HG03575 (cell line): ENCODE results near the gene CACNA2D2.

Experiments used
- ATAC-seq: cut with Tn5 transposase; IDR thresholded peaks from one replicate; pipeline ENCODE4 v1.9.1; 2021; ENCODE audit not compliant: unreplicated experiment, insufficient number of reproducible peaks, low FRiP score; ENCODE audit errors: extremely low read depth

Gene CACNA2D2

DNA sequence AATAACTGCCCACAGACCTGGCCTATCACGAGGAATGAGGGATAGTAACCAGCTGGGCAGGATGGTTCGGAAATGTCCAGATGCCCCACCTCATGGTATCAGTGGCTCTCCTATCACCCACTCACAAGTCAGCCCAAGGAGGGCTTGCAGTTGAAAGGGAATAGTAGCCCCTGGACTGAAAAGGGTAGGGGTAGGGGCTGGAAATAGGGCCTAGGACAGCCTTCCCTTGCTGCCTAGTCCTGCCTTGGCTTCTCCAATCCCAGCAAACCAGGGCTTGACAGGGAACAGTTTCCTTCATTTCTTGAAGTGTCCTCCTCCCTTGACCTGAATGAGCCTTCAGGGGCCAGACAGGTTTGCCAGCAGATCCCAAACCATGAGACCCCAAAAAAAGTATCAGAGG lies 1.2 kb upstream of the CACNA2D2 start:
- no peak for ATAC-seq

DNA sequence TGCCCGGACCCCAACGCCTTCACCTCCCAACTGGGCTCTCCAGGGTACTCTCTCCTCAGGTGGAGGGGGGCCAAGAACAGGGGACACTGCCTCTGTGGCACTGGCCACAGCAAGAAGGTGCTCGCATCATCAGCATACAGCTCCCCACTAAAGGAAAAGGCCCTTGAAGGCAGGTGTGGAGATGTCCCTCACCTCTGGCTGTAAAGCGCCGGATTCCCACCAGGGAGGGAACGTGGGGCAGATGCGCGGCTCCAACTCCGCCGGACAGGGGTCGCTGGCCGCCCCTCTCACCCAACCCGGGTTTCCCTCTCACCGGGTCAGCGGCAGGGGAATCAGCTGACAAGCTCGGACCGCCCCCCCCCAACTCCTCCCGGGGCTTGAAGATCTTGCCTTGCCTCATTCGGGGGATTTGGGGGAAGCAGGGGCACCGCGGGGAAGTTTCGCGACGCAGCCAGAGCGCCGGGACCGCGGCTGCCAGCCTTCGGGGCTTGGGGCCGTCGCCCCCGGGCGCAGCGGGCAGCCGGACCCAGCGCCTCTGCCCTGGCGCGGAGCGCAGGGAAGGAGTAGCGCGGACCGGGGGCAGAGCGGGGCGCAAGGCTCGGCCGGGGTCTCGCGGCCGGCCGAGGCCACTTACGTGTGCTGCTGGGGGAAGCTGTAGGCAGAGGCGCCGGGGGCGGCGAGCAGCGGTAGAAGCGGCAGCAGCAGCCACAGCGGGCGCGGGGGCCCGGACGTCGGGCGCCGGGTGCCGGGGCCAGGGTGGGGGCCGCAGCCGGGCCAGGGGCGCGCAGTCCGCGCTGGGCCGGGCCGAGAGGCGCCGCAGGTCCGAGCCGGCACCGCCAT lies 630 bp downstream of the CACNA2D2 start:
- no peak for ATAC-seq

DNA sequence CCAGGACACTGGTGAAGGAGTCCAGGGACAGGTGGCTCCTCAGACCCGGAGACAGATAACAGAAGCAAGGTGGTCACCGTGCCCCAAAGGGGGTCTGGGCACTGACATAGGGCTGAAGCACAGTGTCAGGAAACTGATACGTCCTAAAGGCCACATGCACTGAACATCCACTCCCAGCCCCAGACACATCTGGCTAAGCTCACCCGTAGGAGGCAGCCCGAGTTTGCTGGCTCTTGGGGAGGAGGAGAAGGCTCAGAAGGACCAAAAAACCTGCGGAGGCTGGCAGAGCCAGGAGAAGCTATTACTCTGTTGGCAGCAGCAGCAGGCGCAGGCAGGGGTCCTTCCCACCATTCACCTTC lies 1.2 kb downstream of the CACNA2D2 start:
- ATAC-seq, result no peak

DNA sequence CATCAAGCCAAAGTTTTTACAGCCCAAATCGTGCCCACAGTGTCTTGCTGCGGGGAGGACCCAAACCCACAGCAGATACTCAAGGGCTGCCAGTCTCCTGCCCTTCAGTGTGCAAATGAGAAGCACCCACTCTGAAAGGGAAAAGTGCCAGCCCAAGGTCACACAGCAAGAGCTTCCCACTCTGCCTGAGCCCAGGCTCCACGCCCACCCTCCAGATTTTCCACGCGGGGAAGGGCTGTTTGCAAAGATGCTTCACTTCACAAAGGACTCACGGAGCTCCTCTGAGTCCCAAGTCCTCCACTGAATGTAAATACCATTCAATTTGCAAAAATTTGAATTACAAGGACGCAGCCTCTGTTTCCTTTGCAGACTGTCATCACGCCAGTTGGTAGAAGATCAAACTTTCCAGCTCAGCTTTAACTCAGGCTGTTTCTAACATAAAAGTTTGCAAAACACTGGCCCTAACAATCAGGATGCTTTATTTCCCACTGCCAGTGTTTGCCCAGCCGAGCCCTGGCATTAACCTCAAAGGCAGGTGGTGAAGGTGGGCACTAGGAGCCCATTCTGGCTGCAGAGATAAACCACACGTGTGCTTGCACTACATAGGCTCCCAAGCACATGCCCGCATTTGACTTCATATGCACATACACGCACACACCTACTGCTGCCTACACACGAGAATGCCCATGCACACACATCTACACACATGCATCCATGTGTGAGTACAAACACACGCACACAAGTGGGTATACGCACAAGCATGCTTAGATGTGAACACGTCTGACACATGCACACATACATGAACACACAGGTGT lies 7.6 kb downstream of the CACNA2D2 start:
- no peak for ATAC-seq

DNA sequence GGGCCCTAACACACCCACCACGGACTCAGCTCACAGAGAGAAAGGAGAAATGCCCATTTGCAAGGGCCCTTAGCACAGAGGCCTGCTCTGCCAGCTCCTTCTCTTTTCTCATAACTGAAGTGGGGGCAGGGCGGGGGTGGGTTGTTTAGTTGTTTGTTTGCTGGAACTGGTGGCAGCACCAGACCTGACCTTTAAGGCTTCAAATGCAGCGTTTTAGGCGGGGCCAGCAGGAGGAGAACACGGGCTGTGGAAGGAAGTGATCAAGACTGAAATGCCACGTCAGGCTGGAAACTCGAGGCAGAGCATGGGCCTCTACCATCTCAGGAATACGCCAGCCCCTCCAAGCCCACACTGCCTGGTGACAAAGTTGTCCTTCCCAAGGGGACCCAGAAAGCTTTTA lies 9.3 kb downstream of the CACNA2D2 start:
- ATAC-seq, result no peak

DNA sequence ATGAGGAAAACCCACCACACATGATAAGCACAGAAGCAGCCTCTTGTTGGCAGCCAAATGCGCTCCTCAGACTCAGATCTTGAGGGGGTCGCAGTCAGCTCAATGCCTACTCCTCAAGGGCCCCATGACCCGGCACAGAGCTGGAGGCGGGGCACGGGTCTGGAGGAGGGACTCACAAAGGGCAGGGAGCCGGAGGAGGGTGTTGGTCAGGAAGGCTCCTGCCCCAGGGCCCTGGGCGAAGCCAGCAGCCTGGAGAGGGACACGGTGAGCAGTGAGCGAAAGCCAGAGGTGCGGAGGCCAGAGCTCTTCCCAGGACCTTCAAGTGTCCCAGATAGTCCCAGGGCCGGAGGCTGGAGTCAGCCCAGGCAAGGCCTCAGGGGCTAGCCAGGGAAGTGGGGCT lies 9.8 kb downstream of the CACNA2D2 start:
- ATAC-seq, result no peak

DNA sequence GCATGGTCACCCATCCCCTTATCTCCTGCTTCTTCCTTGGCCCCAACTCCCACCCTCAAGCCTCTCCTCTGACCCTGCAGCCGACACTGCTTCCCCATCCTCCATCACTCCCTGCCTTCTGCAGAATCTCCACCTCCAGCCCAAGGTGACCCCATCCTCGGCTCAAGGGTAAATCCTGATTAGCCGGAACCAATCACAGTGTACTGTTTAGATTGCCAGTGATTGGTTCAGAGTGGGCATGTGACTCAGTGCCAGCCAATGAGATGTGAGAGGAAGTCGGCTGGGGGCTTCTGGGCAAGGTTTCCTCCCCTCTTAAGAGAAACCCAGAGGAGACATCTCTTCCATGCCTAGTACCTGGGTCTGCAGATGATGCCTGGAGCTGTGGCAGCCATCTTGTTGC lies 10.3 kb downstream of the CACNA2D2 start:
- no peak for ATAC-seq

DNA sequence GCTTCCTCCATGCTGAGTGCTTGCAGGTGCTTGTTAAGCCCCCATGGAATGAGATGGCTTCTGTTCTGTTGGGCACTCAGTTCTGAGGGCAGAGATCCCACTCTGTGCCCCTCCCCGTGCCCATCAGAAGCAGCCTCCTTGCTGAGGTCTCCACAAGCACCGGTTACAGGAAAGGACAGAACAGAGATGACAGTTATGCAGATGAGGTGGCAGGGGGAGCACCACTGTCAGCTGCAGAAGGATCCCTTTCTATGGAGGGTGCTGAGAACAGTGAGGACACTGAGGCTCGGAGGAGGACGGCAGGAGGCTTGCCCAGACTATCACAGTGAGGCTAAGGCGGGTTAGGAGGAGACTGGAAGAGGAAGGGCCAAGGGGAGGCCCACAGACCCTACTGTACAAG lies 12.4 kb downstream of the CACNA2D2 start:
- ATAC-seq, result no peak

DNA sequence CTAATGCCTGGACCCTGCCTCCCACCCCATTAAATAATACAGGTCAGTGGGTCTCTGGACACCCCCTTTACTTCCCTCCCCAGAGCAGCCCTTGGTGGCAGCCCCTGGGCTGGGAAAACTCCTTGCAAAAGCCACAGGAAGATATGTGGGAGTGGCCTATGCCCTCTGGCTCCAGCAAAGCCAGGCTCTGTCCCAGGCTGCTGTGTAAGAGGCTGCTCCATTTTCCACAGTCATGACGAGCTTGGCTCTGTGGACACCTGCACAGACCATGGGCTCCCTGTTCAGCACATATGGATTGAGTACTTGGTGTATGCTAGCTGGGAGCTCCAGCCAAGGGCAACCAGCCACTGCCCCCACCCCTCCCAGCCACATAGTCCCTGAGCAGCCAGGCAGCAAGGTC lies 13.0 kb downstream of the CACNA2D2 start:
- ATAC-seq, result no peak

DNA sequence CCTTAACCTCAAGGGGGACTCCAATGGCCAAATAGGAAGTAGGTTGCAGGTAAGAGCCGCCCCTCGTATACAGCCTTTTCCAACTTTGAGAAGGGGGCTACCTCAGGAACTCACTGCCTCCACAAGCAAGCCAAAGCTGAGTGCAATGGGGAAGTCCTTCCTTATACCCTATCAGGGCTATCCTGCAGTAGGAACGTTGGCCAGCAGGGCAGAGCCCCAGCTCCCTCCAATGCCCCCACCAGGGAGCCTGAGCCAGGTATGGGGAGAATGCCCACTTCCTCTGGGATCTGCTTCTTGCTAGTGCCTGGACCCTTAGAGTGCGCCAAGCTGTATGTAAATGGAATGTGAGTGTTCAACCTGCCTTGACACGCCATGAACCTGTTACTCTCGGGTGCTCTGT lies 16.3 kb downstream of the CACNA2D2 start:
- ATAC-seq, result no peak

DNA sequence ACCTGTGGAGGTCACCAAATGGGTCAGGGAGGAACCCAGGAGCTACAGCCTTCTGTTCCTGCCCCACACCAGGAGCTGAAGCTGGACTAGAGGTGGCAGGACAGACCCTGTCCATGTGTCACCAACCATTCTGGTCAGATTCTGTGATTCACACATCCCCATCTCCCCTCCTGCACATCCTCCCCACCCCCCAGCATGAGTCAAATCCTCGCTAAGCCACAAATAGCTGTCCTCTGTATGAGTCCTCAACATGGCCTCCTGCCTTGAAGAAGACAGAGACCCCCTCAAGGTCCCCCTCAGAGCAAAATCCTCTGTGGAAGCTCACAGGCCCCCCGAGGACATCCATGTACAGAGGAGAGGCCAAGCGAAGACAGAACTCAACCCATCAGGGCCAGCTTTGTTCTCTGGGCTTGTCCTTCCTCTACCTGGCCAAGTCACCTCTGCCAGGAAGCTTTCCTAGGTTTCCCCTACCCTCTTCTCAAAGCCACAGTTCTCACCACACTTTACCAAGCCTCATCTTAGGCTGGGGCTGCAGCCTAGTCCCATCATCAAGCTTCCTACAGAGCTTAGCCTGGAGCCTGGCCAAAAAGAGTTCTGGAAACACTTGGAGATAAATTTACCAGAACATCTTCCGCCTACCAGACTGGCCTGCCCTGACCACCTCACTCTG lies 17.1 kb downstream of the CACNA2D2 start:
- ATAC-seq, result no peak

DNA sequence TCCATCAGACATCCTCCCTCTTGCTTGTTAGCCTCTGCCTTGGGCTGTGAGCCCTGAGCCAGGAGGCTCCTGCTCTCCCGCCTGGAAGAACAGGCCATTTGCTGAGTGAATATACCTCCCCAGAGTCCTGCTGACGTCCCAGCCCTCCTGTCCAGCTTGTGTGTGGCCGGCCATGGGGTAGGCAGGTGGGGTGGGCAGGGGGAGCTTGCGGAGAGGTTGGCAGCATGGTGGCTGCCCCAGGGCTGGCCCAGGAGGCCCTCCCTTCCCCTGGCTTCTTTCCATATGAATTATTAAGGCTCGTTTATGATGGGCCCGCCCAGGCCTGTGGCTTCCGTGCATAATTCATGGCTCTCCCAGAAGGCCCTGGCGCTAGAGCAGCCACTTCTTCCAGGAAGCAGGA lies 18.7 kb downstream of the CACNA2D2 start:
- no peak for ATAC-seq

DNA sequence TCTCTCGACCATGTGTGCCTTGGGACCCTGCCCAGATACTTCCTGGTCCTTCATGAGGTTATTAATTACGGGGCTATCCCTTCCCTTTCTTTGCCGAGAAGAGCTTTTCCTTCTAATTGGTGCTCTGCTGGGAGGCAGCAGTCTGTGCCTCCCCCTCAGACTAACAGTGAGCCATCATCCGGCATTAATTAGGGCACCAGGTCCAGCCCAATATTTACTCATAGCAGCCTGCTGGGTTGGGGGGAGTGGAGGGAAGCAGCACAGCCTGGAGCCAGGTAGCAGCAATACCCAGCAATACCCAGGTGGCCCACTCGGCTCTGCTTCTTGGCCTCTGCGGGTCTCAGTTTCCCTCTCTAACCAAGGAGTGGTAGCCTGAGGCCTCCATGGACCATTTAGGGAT lies 20.1 kb downstream of the CACNA2D2 start:
- no peak for ATAC-seq

DNA sequence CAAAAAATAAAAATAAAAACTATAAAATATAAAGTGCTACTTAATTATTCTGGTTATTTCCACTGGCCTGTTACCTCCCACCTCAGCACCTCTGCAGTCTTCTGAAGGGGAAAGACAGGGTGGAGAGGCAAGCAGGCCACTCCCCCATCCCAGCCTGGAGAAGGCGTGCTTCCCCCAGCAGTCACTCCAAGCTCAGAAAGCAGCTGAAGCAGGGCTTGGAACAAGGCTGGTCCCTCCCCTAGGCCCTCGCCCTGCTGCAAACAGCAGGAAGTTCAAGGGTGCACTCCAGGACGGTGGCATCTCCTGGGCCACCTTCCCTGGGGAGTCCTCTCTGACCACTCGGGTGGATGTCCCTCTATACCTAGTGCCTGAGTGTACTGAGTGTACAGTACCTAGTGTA lies 21.4 kb downstream of the CACNA2D2 start:
- ATAC-seq, result no peak

DNA sequence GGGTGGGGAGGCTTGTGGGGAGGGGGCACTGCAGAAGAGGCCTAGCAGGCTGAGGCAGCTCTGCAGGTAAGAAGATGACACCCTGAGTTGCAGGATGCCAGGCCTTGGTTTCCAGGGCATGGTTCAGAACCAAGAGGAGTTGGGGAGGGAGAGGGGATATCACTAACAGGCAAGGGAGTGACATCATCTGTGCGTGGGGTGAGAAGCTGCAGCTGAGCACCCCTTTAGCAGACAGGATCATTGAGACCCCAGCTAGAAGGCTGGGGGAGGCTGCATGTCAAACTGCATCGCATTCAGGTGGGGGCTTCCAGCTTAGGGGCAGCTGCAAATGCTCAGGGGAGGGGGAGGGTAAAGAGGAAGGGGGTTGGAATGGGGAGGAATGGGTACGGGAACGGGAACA lies 23.0 kb downstream of the CACNA2D2 start:
- ATAC-seq, result no peak

DNA sequence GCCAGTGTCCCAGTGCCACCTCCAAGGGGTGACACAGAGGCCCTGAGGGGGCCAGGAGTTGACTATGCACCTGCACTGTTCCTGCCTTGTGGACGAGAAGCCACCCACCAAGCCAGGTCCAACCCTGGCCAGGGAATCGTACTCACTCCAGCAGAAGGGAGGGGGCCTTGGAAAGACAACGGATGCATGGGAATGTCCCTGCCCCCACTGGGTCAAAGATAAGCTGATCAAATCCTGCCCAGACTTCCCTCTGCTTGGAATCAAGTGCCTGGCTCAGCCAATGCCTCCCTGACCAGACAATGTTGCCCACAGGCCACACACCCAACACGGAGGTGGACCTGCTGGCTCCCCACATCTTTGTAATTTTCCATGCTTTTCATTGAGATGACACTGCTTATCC lies 23.9 kb downstream of the CACNA2D2 start:
- ATAC-seq, result no peak

DNA sequence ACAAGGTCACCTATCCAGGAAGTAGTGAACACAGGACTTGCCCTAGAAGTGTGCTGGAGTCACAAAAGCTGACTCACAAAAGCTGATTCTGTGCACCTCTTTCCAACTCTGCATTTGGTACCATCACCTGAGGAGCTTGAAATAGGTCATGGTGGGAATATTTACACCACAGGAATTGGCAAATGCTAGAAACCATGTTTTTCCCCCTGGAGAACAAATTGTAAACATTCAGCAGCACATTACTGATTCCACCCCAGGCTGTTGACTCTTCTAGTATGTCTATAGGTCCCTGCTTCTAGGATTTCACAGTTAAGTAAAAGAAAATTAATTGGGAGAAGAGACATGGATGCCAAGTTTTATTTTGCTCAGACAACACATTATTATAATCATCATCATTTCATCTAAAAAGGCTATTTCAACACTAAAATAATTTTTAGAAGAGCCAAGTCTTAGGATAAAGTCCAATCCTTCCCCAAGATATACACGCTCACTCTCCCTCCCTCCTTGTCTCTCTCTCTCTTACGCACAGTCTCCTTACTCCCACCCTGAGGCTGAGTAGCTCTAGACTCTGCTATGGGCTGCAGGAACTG lies 24.7 kb downstream of the CACNA2D2 start:
- ATAC-seq, result no peak

DNA sequence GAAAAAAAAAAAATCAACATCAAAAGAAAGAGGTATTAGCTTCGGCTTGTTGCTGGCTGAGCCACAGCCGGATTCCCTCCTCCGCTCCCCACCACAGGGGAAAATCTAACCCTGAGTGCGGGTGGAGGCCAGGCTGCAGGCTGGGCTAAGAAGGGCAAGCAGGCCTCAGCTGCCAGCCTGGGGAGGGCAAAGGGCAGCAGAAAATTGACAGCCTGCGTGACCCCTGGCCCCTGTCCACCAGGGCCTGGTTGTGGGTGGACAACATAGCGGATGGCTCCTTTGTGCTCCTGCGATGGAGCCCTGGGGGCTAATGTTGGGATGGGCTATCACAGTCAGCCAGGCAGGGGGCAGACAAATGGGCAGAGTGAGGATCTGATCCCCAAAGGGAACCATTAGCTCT lies 25.4 kb downstream of the CACNA2D2 start:
- no peak for ATAC-seq

DNA sequence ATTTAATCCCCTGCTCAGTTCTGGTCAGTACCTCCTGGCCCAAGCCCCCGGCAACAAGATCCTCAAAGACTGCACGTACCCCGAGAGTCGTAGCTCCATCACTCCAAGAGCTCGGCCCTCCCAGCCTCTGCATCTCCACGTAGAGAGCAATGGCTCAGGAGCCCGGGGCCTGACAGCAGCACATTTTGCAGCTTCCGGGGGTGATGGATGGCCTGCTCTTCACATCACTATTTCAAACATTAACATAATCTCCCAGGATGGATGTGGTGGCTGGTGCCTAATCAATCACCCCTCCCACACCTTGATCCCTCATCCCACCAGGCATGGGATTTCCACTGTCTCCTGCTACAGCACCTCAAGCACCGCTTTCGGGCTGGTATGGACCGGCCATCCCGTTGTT lies 28.1 kb downstream of the CACNA2D2 start:
- ATAC-seq, result no peak

DNA sequence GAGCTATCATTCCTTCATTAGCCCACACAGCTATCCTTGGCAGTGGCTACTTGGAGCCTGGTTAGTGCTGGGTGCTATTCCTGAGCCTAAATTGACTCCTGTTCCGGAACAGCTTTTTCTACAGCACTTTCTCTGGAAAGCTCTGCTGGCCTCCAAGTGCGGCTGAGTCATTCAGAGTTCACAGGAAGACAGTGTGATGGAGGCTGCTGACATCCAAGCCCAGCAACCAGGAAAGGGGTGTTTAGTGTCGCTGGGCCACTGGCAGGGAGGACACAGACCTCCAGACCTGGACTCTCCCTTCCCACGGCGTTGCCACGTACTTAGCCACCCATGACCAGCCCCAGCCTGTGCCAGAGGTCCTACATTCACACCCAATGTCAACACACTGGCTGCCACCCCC lies 28.7 kb downstream of the CACNA2D2 start:
- no peak for ATAC-seq
